ENCODE data around the gene CBY1.

Gene CBY1

DNA sequence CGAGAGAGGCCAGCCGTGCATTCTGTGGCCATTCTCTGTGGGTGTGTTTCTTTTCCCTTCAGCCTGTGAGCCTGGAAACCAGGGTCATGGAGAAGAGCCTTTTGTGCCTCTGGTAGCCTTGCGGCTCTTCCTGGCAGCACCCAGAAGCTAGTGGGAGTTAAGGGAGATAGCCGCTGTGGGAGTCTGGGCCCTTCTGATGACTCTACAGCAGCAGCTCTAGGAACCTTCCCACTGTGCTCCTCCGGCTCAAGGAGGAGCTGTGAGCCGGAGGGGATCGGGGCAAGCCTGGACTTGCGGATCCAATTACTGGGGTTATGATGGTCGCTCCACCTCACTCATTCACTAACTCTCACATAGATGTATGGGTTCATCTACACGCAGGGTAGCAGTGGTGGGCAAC, 59.8 kb downstream of the CBY1 start:
- H3K27me3 ChIP-seq (ENCODE audit: insufficient read depth, low read length, poor library complexity, severe bottlenecking) = no peaks in the 10 kb centered on the region
- H3K79me2 ChIP-seq (ENCODE audit: insufficient read depth, low read length) = peaks cover 52% of the 10 kb centered on the region
- no peaks in the 10 kb centered on the region for H3F3A ChIP-seq (ENCODE audit: low read depth)
- peaks cover 38% of the 10 kb centered on the region for H4K20me1 ChIP-seq (ENCODE audit: insufficient read depth, low read length, poor library complexity, severe bottlenecking)
- H3K9ac ChIP-seq (ENCODE audit: low read depth, low read length, poor library complexity, severe bottlenecking) = no peak overlapping the region
- no peaks in the 10 kb centered on the region for H3K9me3 ChIP-seq (ENCODE audit: insufficient read depth, low read depth, low read length)
- no peak overlapping the region for H3K4me3 ChIP-seq (ENCODE audit: low read length, poor library complexity, severe bottlenecking)
- H3K4me2 ChIP-seq (ENCODE audit: low read depth, low read length, poor library complexity, severe bottlenecking) = no peak overlapping the region
- no peaks in the 10 kb centered on the region for H3K9me2 ChIP-seq (replicated peaks; ENCODE audit: low read depth, low read length)
- H3K36me3 ChIP-seq (ENCODE audit: insufficient read depth, low read length) = peaks cover 48% of the 10 kb centered on the region; the same call in 1 of the 2 replicates
- H2AFZ ChIP-seq (ENCODE audit: low read length) = no peak overlapping the region
- peaks cover 31% of the 10 kb centered on the region for H3K4me1 ChIP-seq (ENCODE audit: insufficient read depth, low read length, poor library complexity, severe bottlenecking)
- TF ChIP-seq EZH2phosphoT487 (IDR thresholded peaks at IDR 0.05; ENCODE audit: borderline replicate concordance) = no peak
- no peak for TF ChIP-seq CTCF (conservative IDR thresholded peaks at IDR 0.05; ENCODE audit: low read length)

DNA sequence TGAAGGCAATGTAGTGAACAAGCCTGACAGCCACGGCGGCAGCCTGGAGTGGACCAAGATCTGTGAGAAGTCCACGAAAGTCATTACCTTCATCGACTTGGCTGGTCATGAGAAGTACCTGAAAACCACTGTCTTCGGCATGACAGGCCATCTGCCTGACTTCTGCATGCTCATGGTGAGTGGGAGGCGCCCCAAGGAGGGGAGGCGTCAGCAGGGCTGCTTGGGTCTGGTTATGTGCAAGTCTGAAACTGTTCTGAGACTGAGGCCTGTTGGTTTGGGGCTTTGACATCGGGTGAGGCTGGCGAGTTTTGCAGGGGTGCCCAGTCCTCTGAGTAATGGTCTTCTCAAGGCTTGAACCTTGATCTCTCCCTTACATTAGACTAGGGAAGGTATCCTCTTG, 60.4 kb downstream of the CBY1 start:
- no peak overlapping the region for H3K9ac ChIP-seq (ENCODE audit: low read depth, low read length, poor library complexity, severe bottlenecking)
- H4K20me1 ChIP-seq (ENCODE audit: insufficient read depth, low read length, poor library complexity, severe bottlenecking) = peaks cover 36% of the 10 kb centered on the region
- H3K9me3 ChIP-seq (ENCODE audit: insufficient read depth, low read depth, low read length) = no peaks in the 10 kb centered on the region
- H3K79me2 ChIP-seq (ENCODE audit: insufficient read depth, low read length) = peaks cover 46% of the 10 kb centered on the region
- H3F3A ChIP-seq (ENCODE audit: low read depth) = no peaks in the 10 kb centered on the region
- H3K36me3 ChIP-seq (ENCODE audit: insufficient read depth, low read length) = peaks cover 53% of the 10 kb centered on the region; the same call in 1 of the 2 replicates
- no peak overlapping the region for H2AFZ ChIP-seq (ENCODE audit: low read length)
- no peak for TF ChIP-seq EZH2phosphoT487 (IDR thresholded peaks at IDR 0.05; ENCODE audit: borderline replicate concordance)
- no peak for TF ChIP-seq CTCF (conservative IDR thresholded peaks at IDR 0.05; ENCODE audit: low read length)
- no peak overlapping the region for H3K4me3 ChIP-seq (ENCODE audit: low read length, poor library complexity, severe bottlenecking)
- peaks cover 31% of the 10 kb centered on the region for H3K4me1 ChIP-seq (ENCODE audit: insufficient read depth, low read length, poor library complexity, severe bottlenecking)
- no peaks in the 10 kb centered on the region for H3K27me3 ChIP-seq (ENCODE audit: insufficient read depth, low read length, poor library complexity, severe bottlenecking)
- no peak overlapping the region for H3K4me2 ChIP-seq (ENCODE audit: low read depth, low read length, poor library complexity, severe bottlenecking)
- no peaks in the 10 kb centered on the region for H3K9me2 ChIP-seq (replicated peaks; ENCODE audit: low read depth, low read length)

DNA sequence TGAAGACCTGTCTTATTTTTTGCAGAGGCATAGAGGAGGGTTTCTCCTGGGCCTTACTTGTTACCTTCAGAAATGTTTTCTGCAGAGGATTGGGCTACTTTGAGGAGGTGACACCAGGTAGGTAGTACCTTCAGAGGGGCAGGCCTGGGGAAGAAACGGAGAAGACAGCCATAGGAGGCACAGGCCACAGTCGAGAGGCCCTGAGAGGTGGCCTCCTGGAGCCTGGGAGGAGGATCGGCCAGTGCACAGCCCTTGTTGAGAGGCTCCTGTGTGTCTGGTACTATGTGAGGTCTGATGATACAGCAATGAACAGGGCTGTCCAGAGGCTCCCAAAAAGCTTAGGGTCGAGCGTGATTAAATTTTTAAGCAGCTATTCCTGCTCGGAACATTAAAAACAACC, 60.8 kb downstream of the CBY1 start:
- Histone ChIP-seq H2AFZ (ENCODE audit: low read length) (no peak overlapping the region), H3K79me2 (ENCODE audit: insufficient read depth, low read length) (peaks cover 42% of the 10 kb centered on the region), H4K20me1 (ENCODE audit: insufficient read depth, low read length, poor library complexity, severe bottlenecking) (peaks cover 33% of the 10 kb centered on the region), H3K4me1 (ENCODE audit: insufficient read depth, low read length, poor library complexity, severe bottlenecking) (peaks cover 28% of the 10 kb centered on the region), H3K9me3 (ENCODE audit: insufficient read depth, low read depth, low read length) (no peaks in the 10 kb centered on the region), H3K9me2 (replicated peaks; ENCODE audit: low read depth, low read length) (no peaks in the 10 kb centered on the region), H3K4me3 (ENCODE audit: low read length, poor library complexity, severe bottlenecking) (no peak overlapping the region), H3K4me2 (ENCODE audit: low read depth, low read length, poor library complexity, severe bottlenecking) (no peak overlapping the region), H3F3A (ENCODE audit: low read depth) (no peaks in the 10 kb centered on the region), H3K36me3 (ENCODE audit: insufficient read depth, low read length) (peaks cover 58% of the 10 kb centered on the region; the same call in 1 of the 2 replicates), H3K27me3 (ENCODE audit: insufficient read depth, low read length, poor library complexity, severe bottlenecking) (no peaks in the 10 kb centered on the region), H3K9ac (ENCODE audit: low read depth, low read length, poor library complexity, severe bottlenecking) (no peak overlapping the region)
- no peak for TF ChIP-seq CTCF (conservative IDR thresholded peaks at IDR 0.05; ENCODE audit: low read length)
- no peak for TF ChIP-seq EZH2phosphoT487 (IDR thresholded peaks at IDR 0.05; ENCODE audit: borderline replicate concordance)
